Sigmoid colon (tissue), 7 donors: ENCODE results near the gene USP30. TPM values are rescaled to one million over a fixed set of nuclear protein-coding genes. Genes with fewer than 3 reads are reported as not detected.

Experiments used
- DNase-seq: peaks from one replicate; pipeline ENCODE4 v3.0.0-alpha.2; 2019
- H3K27ac ChIP-seq, 4 donors: fragments of 200-600 bp; sonication (generic); one replicate each; pipeline ENCODE4 v1.5.1; 2016 to 2019; ENCODE audit warnings: mild to moderate bottlenecking in 1 of 4
- H3K27me3 ChIP-seq, 3 donors: fragments of 200-600 bp; sonication (generic); one replicate each; pipeline ENCODE4 v1.5.1; 2019; ENCODE audit warnings: mild to moderate bottlenecking in 1 of 3
- H3K36me3 ChIP-seq, 4 donors: fragments of 200-600 bp; sonication (generic); one replicate each; pipeline ENCODE4 v1.5.1; 2016 to 2019
- H3K4me1 ChIP-seq, 4 donors: fragments of 200-600 bp; sonication (generic); one replicate each; pipeline ENCODE4 v1.5.1; 2017 to 2019
- H3K4me3 ChIP-seq, 4 donors: fragments of 200-600 bp; sonication (generic); one replicate each; pipeline ENCODE4 v1.5.1; 2017 to 2019; ENCODE audit warnings: mild to moderate bottlenecking in 2 of 4, moderate library complexity in 1 of 4
- H3K9me3 ChIP-seq, 4 donors: fragments of 200-600 bp in 3 of 4; sonication (generic) in 3 of 4; one replicate each; pipeline versions ENCODE4 v1.5.1 to v1.6.1; 2013 to 2019
- CTCF ChIP-seq, 4 experiments: fragments of 450-650 bp in 3 of 4; fragments of 200-600 bp in 1 of 4; IDR thresholded peaks; one replicate each; pipeline ENCODE4 v1.5.1; 2016 to 2019; ENCODE audit warnings: antibody characterized with exemption in 4 of 4, mild to moderate bottlenecking in 3 of 4, moderate library complexity in 2 of 4
- EP300 ChIP-seq, 4 donors: sonication (generic); formaldehyde crosslinking; IDR thresholded peaks; one replicate each; pipeline ENCODE4 v1.6.1; 2017; ENCODE audit warnings: antibody characterized with exemption in 4 of 4
- POLR2A ChIP-seq, 2 donors: fragments of 450-650 bp; IDR thresholded peaks; one replicate each; pipeline ENCODE4 v1.6.1; 2016; ENCODE audit warnings: antibody characterized with exemption in 2 of 2, mild to moderate bottlenecking in 2 of 2, moderate library complexity in 2 of 2
- POLR2AphosphoS5 ChIP-seq, 4 donors: sonication (generic); formaldehyde crosslinking; IDR thresholded peaks; one replicate each; pipeline ENCODE4 v1.6.1; 2017; ENCODE audit warnings: antibody characterized with exemption in 4 of 4
- WGBS, 2 donors: extraction: QIAGEN DNeasy Blood & Tissue Kit; methylation state at CpG; one replicate each; pipeline ENCODE4 v1.1.7; 2013; 5-methylcytosine and 5-hydroxymethylcytosine counted together
- intact Hi-C: fragments of 100-400 bp; cut with DNase I; formaldehyde crosslinking; loops from one replicate; pipeline ENCODE4 v1.15.1; 2023
- polyA plus RNA-seq, 3 donors: library from polyadenylated mRNA; stranded (reverse); fragments of 200-250 nt; gene quantifications; one replicate each; pipeline ENCODE4 v1.2.3, GENCODE V29; 2013
- total RNA-seq, 4 donors: library from RNA; depleted of rRNA; stranded (reverse); fragments of >200 nt; gene quantifications; one replicate each; pipeline ENCODE4 v1.1.0, GENCODE V29; 2016
- donor health status: healthy with polysubstance abuse.
- donor health status: Bipolar disorder and iron deficiency.
- donor health status: healthy.

Gene USP30
- total and polyA plus RNA-seq, 7 donors, result 6.0 to 15.2 (median 9.8) TPM

- H3K4me3 ChIP-seq, result no peak overlapping the region
- no peaks in the 10 kb centered on the region for H3K36me3 ChIP-seq
- H3K4me1 ChIP-seq, result no peaks in the 10 kb centered on the region
- no peak for TF ChIP-seq CTCF (IDR thresholded peaks at IDR 0.05)
- TF ChIP-seq EP300 (IDR thresholded peaks at IDR 0.05), result no peak
- TF ChIP-seq POLR2AphosphoS5 (IDR thresholded peaks at IDR 0.05), result no peak
- TF ChIP-seq POLR2A (IDR thresholded peaks at IDR 0.05), result no peak
- H3K9me3 ChIP-seq, result no peaks in the 10 kb centered on the region
- H3K27me3 ChIP-seq, result peaks cover 0 to 3% (median 0%) of the 10 kb centered on the region in 3 donors
- no peak for DNase-seq
- WGBS, 2 donors, result 91 to 94% methylated on average over 6 of the region's 6 CpGs
- no peak overlapping the region for H3K27ac ChIP-seq
- intact Hi-C loops, result no loop called here
Measured at GRCh38 chr12:109014984-109015765, 37.2 kb upstream of the USP30 start.

GRCh38 chr12:109016016-109016415, 36.4 kb upstream of the USP30 start:
- H3K4me1 ChIP-seq, result peaks cover 0 to 2% (median 0%) of the 10 kb centered on the region in 4 donors
- no peaks in the 10 kb centered on the region for H3K9me3 ChIP-seq
- intact Hi-C loops, result no loop called here
- no peaks in the 10 kb centered on the region for H3K36me3 ChIP-seq
- WGBS, 2 donors, result 82 to 84% methylated on average over 8 of the region's 8 CpGs
- no peak for DNase-seq
- TF ChIP-seq EP300 (IDR thresholded peaks at IDR 0.05), result no peak
- no peak for TF ChIP-seq POLR2A (IDR thresholded peaks at IDR 0.05)
- no peak for TF ChIP-seq CTCF (IDR thresholded peaks at IDR 0.05)
- TF ChIP-seq POLR2AphosphoS5 (IDR thresholded peaks at IDR 0.05), result no peak
- no peak overlapping the region for H3K27ac ChIP-seq
- H3K4me3 ChIP-seq, result no peak overlapping the region
- H3K27me3 ChIP-seq, result peaks cover 0 to 3% (median 0%) of the 10 kb centered on the region in 3 donors

GRCh38 chr12:109016978-109017377, 35.4 kb upstream of the USP30 start:
- no peaks in the 10 kb centered on the region for H3K36me3 ChIP-seq
- peaks cover 0 to 4% (median 0%) of the 10 kb centered on the region in 4 donors for H3K4me1 ChIP-seq
- no peak overlapping the region for H3K4me3 ChIP-seq
- intact Hi-C loops, result no loop called here
- no peak for DNase-seq
- 84 to 87% methylated on average over 6 of the region's 6 CpGs for WGBS, 2 donors
- no peaks in the 10 kb centered on the region for H3K9me3 ChIP-seq
- H3K27ac ChIP-seq, result no peak overlapping the region
- H3K27me3 ChIP-seq, result peaks cover 0 to 3% (median 0%) of the 10 kb centered on the region in 3 donors
- TF ChIP-seq EP300 (IDR thresholded peaks at IDR 0.05) (no peak), CTCF (IDR thresholded peaks at IDR 0.05) (no peak)

- no peak for DNase-seq
- no peaks in the 10 kb centered on the region for H3K36me3 ChIP-seq
- peaks cover 0 to 4% (median 0%) of the 10 kb centered on the region in 4 donors for H3K4me1 ChIP-seq
- no peaks in the 10 kb centered on the region for H3K27me3 ChIP-seq
- intact Hi-C loops, result no loop called here
- no peak overlapping the region for H3K4me3 ChIP-seq
- WGBS, 2 donors, result 16 to 62% methylated on average over 4 of the region's 4 CpGs
- no peak for TF ChIP-seq POLR2AphosphoS5 (IDR thresholded peaks at IDR 0.05)
- no peak for TF ChIP-seq EP300 (IDR thresholded peaks at IDR 0.05)
- no peak for TF ChIP-seq POLR2A (IDR thresholded peaks at IDR 0.05)
- TF ChIP-seq CTCF (IDR thresholded peaks at IDR 0.05), result no peak
- H3K27ac ChIP-seq, result no peak overlapping the region
- H3K9me3 ChIP-seq, result no peaks in the 10 kb centered on the region
Measured at GRCh38 chr12:109018296-109018695, 34.1 kb upstream of the USP30 start.
